Activated CD4-positive, CD25-positive, alpha-beta regulatory T cell treated with anti-CD3 and anti-CD28 coated beads, Interleukin-2, amount 50 U/mL, for 24 hours (primary cell): ENCODE data around the gene MRPL19.
"Not testable (repeated sequence)": the region's sequence is repeated elsewhere in the genome, so short reads cannot be mapped to it uniquely, and the experiment has no call there.

ENCODE experiments used
- ATAC-seq, 2 donors: fragments of 150-1000 bp; cut with Tn5 transposase; one replicate each; pipeline ENCODE4 v1.10.0; 2021; ENCODE audit warnings: mild to moderate bottlenecking in 1 of 2, moderate library complexity in 1 of 2

Gene MRPL19

DNA sequence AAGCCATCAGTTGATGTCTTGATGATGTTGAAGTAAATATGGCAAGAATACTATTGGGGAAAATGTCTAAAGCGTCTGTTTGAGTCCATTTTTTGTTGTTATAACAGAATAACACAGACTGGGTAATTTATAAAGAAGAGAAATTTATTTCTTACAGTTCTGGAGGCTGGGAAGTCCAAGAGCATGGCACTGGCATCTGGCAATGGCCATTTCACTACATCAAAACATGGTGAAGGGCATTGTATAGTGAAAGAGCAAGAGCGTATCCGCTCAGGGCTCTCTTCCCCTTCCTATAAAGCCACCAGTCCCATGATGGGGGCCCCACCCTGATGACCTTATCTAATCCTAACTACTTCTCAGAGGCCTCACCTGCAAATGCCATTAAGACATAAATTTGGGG lies 29.6 kb upstream of the MRPL19 start:
- ATAC-seq: no peak

DNA sequence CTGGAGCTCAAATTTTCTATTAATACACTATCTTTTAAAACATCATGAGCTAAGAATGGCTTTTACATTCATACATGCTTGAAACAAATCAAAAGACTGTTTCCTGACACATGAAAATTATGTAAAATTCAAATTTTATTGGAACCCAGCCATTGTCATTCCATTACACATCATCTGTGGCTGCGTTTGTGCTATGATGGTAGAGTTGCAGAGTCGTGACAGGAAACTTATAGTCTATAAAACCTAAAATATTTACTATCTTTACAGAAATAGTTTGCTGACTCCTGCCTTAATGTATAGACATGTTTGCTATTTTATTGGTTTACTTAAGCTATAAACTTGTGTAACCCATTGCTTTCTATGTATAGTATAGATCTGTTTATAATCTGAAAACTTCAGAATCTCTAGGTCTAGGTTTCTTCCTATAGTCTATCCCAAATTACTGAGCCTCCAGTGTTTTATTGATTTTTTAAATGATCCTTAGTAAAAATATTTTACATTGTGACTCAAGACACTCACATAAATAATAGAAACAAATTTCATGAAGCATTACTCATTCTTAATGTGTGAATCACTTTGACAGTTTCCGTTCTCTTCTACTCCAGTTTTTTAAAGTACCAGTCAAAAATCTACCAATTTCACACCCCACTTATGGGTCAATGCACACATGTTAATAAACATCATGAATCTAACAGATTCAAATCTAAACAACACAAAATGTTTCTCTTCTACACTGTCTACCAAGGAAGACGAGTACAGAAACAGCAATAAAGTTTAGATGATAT lies 26.4 kb upstream of the MRPL19 start:
- ATAC-seq: no peak

DNA sequence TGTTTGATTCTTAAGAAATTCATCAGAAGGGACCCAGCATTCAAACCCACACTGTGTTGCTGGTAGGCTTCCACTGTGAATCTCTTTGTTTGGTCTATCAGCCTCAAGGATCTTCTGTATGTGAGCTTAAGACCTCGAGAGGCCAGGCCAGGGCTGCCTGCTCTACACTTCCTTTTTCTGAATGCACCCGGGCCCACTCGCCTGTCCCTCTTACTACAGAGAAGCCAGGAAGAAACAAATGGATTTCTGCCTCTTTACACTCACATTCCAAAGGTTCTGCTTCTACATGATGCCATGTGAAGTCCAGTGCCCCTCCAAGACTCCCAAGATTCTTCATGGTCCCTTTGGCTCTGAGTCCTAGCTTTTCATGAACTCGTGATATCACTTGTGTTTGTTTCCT lies 25.4 kb upstream of the MRPL19 start:
- ATAC-seq: no peak

DNA sequence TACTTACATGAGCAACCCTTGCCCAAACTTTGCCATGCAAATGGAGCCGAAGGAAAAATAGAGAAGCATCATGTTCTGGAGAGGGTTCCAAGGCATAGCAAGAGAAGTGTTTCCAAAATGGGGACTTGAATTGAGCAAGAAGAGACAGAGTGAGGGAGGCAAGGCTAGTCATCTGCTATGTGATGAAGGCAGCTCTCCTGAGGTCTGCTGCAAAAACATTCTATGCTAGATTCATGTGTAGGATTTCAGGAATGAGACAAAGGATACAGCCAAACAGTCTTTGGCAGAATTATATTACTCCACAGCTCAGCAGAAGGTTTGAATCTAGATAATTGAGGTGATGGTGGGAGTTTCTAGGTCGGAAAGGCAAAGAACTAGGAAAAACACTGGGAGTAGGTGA lies 24.1 kb upstream of the MRPL19 start:
- no peak for ATAC-seq

DNA sequence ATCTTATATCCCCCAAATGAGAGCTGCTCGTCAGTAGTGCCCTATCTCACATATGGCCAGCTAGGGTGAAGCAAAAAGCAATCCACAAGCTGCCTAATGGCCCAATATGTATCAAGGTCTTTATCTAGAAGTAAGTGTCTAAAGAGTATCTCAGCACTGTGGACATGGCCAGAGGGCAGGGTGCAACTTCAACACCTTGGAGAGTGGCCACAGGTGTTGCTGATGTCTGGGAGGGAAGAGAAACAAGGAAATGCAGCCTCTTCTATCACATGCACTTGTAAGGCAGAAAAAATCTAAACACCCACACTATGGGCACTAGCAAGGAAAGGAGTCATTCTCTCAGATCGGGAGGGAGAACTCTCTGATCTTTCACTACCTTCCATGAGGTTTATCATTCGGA lies 23.7 kb upstream of the MRPL19 start:
- no peak for ATAC-seq

DNA sequence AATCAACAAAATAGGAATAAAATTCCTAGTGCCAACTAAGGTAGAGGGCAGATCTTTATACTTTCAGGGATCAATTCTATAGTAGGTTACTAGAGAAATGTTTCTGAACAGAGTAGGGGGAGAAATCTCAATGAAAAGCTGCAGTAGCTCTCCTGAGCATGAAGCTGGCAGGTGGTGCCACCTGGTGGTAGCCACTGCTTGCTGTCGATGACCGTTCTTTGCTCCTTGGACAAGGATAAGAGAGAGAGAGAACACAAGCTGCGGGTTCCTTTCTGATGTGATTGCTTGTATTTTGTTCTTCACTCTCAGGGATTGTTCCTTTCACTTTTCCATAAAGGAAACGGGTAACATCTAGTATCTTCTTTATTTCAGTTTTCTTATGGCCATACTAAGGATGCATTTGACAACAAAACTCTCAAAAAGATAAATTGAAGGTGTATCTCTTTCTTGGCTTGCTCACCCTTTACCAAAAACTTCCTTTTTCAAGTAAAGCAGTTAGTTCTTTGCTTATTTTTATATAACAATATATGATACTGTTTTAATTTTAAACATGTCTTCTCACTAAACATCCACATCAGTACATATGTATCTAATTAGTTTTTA lies 18.6 kb upstream of the MRPL19 start:
- ATAC-seq: peak; percentile 48 to 56

DNA sequence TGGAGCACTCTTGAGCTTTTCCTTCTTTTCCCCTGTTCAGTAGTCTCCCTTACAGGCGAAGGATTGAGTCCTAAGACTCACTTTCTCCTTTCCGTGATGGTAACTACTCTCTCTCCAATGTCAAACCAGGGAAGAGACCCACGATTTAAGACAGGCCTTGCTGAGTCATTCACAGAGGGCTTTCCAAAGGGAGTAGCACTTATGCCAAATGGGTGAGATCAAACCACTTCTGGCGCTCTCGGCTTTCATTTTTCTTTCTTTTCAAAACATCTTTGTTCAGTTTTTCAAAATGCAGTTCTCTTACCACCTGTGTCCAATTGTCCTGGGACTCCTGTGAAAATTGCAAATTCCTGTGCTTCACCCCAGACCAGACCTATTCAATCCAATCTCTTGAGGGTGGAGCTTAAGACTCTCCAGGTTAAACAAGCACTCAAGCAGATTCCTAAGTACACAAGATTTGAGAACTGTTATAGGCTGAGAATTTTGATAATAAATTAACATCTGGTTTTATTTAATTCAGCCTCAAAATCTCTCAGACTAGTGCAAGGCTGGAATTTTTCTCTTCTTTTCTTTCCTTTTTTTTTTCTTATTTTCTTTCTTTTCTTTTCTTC lies 14.4 kb upstream of the MRPL19 start:
- ATAC-seq: no peak

DNA sequence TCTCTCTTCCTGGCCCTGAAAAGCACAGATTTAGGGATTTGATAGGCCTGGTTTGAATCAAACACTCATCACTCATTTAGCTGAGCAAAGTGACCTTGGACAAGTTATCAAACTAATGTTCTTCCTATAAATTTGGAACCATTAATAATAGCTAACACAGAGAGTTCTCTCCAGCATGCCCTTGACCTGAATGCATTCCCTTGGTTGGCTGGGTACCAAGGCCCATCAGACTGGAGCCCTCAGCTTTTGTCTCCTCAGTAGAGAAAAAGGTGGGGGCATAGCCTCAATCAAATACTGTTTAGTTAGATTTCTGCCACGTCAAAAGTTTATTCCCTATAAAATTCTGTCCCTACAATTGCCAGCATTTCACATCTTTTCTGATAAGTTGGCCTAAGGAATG lies 13.8 kb upstream of the MRPL19 start:
- ATAC-seq: no peak

DNA sequence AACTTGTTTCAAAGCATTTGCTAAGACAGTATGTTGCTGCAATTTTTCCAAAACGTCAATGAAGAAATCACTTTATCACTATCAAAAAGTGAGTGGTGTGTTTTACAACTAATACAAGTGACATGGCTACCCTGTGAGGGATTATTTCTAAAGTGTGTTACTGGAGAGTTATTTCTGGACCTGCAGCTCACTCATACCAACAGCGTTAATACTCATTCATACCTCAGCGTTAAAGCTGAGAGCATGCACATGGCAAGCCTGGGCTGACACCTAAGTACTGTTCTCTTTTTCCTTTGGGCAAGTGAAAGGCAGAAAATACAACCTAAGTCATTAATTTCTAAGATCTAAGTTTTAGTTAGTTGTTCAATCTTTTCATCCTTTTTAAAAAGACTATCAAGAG lies 13.0 kb upstream of the MRPL19 start:
- no peak for ATAC-seq

DNA sequence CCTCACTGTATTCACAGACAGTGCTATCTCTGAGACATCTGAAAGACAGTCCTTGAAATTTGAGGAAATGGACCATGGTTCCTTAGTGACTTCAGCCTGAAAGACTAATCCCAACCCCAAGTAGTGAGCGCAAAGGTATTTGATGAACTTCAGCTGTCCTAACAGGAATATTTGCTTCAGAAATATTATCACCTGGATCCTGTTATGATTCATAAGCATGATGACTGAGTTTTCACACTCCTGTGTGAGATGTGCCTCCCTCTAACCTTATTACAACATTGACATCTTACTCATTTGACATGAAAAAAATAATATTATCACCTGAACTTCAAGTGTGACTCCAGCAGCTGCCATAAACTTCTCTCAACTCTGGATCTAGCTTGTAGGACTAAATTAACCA lies 11.6 kb upstream of the MRPL19 start:
- no peak for ATAC-seq

DNA sequence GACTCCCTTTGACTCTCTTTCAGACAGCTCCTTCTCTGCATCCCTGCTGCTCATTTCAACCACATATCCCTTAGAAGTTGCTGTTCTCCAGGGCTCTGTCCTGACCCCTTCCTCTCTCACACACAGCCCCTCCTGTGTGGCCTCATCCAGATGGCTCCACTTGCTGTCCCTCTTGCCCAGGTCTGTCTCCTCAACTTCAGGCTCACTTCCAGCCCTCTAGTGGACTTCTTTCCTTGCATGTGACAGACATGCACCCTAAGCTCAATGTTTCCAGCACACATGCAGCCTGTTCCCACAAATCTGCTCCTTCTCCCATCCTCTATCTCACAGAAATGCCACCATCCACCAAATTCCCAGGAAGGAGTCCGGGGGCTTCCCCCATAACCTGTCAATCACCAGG lies 9.0 kb upstream of the MRPL19 start:
- no peak for ATAC-seq

DNA sequence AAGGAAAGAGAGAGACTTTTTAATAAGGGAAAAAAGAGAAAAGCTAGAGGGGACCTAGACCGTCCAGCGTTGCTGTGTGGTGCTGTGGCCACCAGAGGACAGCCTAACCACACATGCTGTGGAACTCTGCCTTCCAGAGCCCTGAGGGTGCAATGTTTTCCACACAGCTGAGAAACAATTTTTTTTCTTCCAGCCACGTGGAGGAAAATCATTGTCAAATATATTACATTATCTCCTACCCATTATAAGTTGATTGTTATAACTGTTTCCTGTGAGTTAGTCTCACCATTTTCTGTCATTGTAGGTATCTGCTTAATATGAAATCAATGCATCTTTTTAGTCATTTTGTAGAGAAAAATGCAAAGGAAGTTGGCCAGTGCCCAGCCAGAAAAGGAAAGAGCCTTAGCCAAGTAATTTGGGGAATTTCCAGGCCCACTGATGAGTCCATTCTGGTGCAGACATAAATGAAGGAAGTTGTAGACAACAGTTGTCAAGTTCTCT lies 5.9 kb upstream of the MRPL19 start:
- ATAC-seq: peak; percentile 85 to 91

DNA sequence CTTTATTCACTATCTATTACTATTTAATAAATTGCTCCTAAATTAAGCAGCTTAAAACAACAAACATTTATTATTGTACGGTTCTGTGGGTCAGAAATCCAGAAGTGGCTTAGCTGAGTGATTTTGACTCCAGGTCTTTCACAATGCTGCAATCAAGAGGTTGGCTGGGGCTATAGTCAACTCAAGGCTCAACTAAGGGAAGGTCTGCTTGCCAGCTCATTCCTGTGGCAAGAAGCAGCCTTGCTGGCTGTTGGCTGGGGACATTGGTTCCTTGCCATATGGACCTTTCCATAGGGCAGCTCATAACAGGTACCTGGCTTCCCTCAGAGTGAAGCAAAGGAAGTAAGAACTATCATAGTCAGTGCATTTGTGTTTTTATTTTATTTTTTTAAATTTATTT lies 5.0 kb upstream of the MRPL19 start:
- ATAC-seq: no peak

DNA sequence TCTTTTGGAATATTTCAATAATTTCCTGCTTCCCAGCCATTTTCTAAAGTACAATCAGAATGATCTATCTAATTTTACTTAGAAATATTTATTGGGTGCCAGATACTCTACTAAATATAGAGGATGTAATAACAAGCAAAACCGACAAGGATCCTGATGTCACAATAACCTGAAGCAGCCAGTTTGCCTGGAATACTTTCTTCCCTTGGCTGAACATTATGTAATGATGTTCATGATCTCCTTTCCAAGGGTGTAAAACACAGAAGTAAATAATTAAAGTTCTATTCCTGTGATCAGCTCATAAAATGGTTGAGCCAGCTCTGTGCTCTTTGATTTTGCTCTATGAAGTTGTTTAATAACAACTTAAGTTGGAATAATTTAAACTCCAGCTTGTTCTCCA lies 2.6 kb upstream of the MRPL19 start:
- ATAC-seq: no peak

DNA sequence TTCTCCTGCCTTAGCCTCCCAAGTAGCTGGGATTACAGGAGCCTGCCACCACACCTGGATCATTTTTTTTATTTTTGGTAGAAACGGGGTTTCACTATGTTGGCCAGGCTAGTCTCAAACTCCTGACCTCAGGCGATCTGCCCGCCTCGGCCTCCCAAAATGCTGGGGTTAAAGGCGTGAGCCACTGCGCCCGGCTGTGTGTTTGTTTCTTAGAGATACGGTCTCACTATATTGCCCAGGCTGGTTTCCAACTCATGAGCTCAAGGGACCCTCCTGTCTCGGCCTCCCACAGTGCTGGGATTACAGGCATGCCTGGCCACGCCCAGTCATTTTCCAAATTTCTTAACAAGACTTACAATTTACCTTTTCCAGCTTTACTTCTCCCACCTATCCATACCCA lies 940 bp upstream of the MRPL19 start:
- ATAC-seq: no peak

DNA sequence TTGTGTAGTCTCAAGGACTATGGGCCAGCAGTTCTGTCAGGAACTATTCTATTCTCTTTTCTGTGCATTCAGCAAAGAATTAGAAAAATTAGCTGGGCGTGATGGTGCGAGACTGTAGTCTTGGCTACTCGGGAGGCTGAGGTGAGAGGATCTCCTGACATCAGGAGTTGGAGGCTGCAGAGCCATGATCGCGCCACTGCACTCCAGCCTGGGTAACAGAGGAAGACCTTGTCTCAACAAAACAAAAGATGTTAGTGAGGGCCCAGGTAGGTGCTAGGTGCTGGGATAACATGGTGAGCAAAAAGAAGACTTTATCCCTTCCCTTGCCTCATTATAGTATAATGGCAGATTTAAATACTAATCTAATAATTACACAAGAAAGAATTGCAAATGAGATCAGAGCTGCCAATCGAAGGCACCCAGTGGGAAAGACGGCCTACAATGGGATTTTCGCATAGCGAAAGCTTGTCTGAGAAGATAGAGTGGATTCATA lies 447 bp upstream of the MRPL19 start:
- ATAC-seq: no peak

DNA sequence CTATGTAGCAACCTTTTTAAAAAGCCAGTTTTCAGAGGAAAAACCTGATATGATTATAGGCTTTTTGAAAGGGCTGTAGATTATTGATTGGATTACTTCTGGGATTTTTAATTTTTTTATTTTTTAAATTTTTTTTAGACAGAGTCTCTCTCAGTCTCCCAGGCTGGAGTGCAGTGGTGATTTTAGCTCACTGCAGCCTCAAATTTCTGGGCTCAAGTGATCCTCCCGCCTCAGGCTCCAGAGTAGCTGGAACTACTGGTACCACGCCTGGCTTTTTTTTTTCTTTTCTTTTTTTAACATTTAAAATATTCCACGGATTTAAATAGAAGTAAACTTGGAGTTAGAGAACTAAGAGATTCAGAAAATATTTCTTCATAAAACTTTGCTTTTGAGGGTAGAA lies 1.2 kb downstream of the MRPL19 start:
- no peak for ATAC-seq

DNA sequence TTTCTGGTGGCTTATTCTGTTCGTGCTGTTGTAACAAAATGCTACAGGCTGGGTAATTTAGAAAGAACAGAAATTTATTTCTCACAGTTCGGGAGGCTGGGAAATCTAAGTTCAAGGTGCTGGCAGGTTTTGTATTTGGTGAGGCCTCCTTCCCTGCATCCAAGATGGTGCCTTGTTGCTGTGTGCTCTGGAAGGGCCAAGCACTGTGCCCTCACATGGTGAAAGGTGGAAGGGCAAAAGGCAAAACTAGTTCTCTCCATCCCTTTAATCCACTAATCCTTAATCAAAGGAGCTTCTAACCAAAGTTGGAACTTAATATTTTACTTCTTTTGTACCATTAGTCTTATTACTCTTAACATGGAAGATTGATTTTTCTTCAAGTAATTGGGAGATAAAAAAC lies 7.4 kb downstream of the MRPL19 start:
- no peak for ATAC-seq

DNA sequence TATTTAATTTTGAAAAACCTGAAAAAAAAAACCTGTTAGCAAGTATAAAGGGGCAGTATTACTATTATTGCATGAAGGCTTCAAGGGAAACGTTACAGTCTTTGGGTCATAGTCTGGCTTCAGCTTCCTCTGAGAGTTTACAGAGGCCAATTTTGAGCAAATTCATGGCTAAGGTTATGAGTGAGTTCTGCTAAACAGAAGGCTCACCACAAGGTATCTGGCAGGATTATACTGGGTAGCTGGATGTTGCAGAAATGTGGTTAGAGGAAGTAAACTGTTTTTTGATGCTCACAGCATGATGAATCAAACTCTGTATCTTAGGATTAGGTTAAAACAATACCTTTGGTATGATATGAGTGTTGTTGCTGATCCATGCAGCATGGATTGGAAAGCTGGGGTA lies 9.3 kb downstream of the MRPL19 start:
- no peak for ATAC-seq

DNA sequence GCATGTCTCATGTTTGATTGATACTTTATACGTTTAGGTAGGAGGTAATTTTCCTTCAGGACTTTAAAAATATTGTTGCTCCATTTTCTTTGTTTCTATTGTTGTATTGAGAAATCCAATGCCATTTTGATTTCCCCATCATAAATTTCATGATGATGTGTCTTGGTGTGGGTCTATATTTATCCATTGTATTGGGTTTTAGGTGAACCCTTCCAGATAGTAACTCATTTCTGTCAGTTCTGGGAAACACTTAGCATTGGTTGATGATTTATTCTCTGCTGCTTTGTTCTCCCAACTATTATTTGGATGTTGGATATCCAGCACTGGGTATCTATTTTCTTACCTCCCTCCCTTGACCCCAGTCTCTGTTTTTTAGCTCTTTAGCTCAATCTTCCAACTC lies 10.0 kb downstream of the MRPL19 start:
- no peak for ATAC-seq

DNA sequence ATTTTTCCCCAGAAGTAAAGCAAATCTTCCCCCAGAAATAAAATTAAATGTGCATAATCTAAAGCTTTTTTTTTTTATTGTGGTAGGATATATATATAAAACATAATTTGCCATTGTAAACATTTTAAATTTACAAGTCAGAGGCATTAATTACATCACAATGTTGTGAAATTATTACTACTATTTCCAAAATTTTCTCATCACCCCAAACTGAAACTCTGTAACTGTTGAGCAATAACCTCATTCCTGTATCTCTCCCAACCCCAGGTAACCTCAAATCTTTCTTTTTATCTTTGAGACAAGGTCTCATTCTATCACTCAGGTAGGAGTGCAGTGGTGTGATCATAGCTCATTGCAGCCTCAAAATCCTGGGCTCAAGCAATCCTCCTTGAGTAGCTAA lies 11.2 kb downstream of the MRPL19 start:
- no peak for ATAC-seq

DNA sequence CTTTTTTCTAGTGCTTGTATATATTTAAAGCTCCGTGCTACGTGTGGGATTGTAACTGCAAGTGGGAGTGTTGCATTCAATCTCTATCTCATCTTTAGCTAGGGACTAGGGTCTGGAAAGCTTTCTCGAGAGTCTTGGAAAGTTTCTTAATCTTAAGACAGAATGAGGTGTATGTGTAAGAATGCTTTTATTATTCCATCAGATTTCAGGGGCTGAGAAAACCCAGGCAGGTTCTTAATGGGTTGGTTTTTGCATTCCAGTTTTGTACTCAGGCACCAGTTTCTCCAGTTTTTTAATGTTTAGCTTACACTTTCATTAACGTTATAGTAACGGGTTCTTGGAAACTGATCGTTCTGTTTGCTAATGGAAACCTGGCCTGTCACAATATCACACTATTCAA lies 20.3 kb downstream of the MRPL19 start:
- ATAC-seq: no peak

DNA sequence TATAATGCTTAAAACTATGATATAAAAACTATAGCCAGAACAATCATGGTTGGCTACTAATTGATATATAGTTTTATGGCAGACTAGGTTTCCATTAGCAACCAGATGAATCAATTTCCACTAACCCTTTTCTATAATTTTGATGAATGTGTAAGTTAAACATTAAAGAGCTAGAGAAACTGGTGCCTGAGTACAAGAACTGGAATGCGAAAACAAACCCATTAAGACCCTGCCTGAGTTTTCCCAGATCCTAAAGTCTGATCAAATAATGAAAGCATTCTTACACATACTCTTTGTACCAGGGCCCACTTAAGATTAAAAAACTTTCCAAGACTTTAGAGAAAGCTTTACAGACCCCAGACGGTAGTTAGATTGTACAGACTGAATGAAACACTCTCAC lies 21.3 kb downstream of the MRPL19 start:
- no peak for ATAC-seq

DNA sequence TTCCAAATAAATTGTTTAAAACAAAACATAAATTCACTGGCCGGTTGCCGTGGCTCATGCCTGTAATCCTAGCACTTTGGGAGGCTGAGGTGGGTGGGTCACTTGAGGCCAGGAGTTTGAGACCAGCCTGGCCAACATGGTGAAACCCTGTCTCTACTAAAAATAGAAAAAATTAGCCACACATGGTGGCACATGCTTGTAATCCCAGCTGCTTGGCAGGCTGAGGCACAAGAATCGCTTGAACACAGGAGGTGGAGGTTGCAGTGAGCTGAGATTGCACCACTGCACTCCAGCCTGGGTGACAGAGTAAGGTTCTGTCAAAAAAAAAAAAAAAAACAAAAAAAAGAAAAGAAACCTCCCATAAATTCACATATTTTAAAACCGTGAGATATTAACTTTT lies 28.8 kb downstream of the MRPL19 start:
- ATAC-seq: not testable (repeated sequence)
